ENCODE data around the gene DUSP12.

DUSP12 gene

GRCh38 chr1:161779393-161779792 is 29.8 kb downstream of the DUSP12 start:
- no peak overlapping the region for H3K4me3 ChIP-seq (ENCODE audit: low read length)
- TF ChIP-seq, protein P1, sequence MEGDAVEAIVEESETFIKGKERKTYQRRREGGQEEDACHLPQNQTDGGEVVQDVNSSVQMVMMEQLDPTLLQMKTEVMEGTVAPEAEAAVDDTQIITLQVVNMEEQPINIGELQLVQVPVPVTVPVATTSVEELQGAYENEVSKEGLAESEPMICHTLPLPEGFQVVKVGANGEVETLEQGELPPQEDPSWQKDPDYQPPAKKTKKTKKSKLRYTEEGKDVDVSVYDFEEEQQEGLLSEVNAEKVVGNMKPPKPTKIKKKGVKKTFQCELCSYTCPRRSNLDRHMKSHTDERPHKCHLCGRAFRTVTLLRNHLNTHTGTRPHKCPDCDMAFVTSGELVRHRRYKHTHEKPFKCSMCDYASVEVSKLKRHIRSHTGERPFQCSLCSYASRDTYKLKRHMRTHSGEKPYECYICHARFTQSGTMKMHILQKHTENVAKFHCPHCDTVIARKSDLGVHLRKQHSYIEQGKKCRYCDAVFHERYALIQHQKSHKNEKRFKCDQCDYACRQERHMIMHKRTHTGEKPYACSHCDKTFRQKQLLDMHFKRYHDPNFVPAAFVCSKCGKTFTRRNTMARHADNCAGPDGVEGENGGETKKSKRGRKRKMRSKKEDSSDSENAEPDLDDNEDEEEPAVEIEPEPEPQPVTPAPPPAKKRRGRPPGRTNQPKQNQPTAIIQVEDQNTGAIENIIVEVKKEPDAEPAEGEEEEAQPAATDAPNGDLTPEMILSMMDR (conservative IDR thresholded peaks at IDR 0.05; ENCODE audit: low read depth, low read length): no peak
- no peak for DNase-seq (ENCODE audit: low read depth)

GRCh38 chr1:161781995-161782394 is 32.4 kb downstream of the DUSP12 start:
- DNase-seq (ENCODE audit: low read depth): no peak
- TF ChIP-seq, protein P1 (conservative IDR thresholded peaks at IDR 0.05; ENCODE audit: low read depth, low read length): no peak

DNA sequence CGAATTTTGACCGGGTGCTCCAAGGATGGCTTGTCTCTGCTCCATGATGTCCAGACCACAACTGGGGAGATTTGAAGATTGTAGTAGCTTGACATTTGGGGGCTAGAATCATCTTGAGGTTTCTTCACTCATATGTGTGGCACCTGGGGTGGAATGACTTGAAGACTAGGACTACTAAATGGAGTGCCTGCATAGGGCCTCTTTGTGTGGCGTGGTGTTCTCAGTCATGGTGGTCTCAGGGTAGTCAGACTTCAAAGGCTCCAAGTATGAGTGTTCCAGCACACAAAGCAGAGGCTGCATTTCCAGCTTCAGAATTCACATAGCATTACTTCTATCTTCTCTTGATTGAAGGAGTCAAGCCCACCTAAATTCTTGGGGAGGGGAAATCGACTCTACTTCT is 33.3 kb downstream of the DUSP12 start:
- TF ChIP-seq, protein P1 (conservative IDR thresholded peaks at IDR 0.05; ENCODE audit: low read depth, low read length): no peak
- no peak overlapping the region for H3K4me3 ChIP-seq (ENCODE audit: low read length)
- no peak for DNase-seq (ENCODE audit: low read depth)

More at GRCh38 chr1:161781995-161782394, 32.4 kb downstream of the DUSP12 start:
- no peak overlapping the region for H3K4me3 ChIP-seq (ENCODE audit: low read length)

- no peak overlapping the region for H3K4me3 ChIP-seq (ENCODE audit: low read length)
- no peak for DNase-seq (ENCODE audit: low read depth)
- TF ChIP-seq, protein P1 (conservative IDR thresholded peaks at IDR 0.05; ENCODE audit: low read depth, low read length): no peak
Measured at GRCh38 chr1:161784968-161785367, 35.4 kb downstream of the DUSP12 start.

GRCh38 chr1:161787355-161787754 is 37.8 kb downstream of the DUSP12 start:
- no peak overlapping the region for H3K4me3 ChIP-seq (ENCODE audit: low read length)
- TF ChIP-seq, protein P1 (conservative IDR thresholded peaks at IDR 0.05; ENCODE audit: low read depth, low read length): peak; percentile 30
- no peak for DNase-seq (ENCODE audit: low read depth)

DNA sequence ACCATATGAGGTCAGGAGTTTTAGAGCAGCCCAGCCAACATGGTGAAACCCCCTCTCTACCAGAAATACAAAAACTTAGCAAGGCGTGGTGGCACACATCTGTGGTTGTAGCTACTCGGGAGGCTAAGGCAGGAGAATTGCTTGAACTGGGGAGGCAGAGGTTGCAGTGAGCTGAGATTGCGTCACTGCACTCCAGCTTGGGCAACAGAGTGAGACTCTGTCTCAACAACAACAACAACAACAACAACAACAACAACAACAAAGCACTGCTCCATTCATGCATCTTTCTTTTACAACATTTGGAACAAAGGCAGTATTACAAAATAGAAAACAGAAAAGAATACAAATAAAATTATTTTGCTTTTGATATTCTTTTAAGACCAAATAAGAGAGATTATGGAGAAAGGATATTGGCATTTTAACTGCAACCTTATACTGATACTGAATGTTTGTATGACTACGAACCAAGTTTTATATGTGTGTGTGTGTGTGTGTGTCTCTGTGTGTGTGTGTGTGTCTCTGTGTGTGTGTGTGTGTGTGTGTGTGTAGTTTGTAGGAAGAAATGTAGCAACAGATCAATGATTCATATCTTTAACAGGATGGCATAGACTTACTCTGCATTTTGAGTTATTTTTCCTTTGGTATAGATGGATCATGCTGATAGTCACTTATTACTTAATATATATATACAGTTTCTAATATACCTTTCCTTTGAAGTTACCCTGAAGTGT is 41.2 kb downstream of the DUSP12 start:
- TF ChIP-seq, protein P1 (conservative IDR thresholded peaks at IDR 0.05; ENCODE audit: low read depth, low read length): no peak
- H3K4me3 ChIP-seq (ENCODE audit: low read length): no peak overlapping the region
- no peak for DNase-seq (ENCODE audit: low read depth)
